HFF-Myc (cell line): ENCODE data around the gene BNC2.

Source experiments
- DNase-seq: peaks from one replicate; pipeline ENCODE4 v3.0.0-alpha.2; 2011; ENCODE audit warnings: low read depth; ENCODE audit errors: extremely low read depth
- H3K4me3 ChIP-seq: replicated peaks from 2 replicates; pipeline ENCODE4 v1.5.1; 2011; ENCODE audit warnings: low read depth, mild to moderate bottlenecking, control low read depth, low read length
- CTCF ChIP-seq: IDR thresholded peaks from 2 replicates; pipeline ENCODE4 v1.5.1; 2012; ENCODE audit warnings: mild to moderate bottlenecking, low read depth, low read length, control low read depth; ENCODE audit errors: missing control alignments

Gene BNC2

GRCh38 chr9:16598316-16598715, 272.2 kb downstream of the BNC2 start:
- DNase-seq = no peak
- H3K4me3 ChIP-seq = no peak overlapping the region
- no peak for TF ChIP-seq CTCF

GRCh38 chr9:16597136-16597535, 273.3 kb downstream of the BNC2 start:
- no peak for DNase-seq
- H3K4me3 ChIP-seq = no peak overlapping the region
- no peak for TF ChIP-seq CTCF

- no peak overlapping the region for H3K4me3 ChIP-seq
- no peak for DNase-seq
- no peak for TF ChIP-seq CTCF
Measured at GRCh38 chr9:16595227-16595626, 275.2 kb downstream of the BNC2 start.

- H3K4me3 ChIP-seq = no peak overlapping the region
- TF ChIP-seq CTCF = no peak
- DNase-seq = no peak
Measured at GRCh38 chr9:16594787-16595186, 275.7 kb downstream of the BNC2 start.

GRCh38 chr9:16593746-16594145, 276.7 kb downstream of the BNC2 start:
- TF ChIP-seq CTCF = no peak
- H3K4me3 ChIP-seq = no peak overlapping the region
- DNase-seq = no peak

GRCh38 chr9:16591092-16591491, 279.4 kb downstream of the BNC2 start:
- H3K4me3 ChIP-seq = no peak overlapping the region
- no peak for TF ChIP-seq CTCF
- DNase-seq = no peak

GRCh38 chr9:16585591-16585990, 284.9 kb downstream of the BNC2 start:
- H3K4me3 ChIP-seq = no peak overlapping the region
- no peak for TF ChIP-seq CTCF
- DNase-seq = no peak
